ENCODE data around the gene IFNA4.
"Not testable (repeated sequence)": the region's sequence is repeated elsewhere in the genome, so short reads cannot be mapped to it uniquely, and the experiment has no call there.

GRCh38 chr9:21166560-21166959 is 20.8 kb downstream of the IFNA4 start, which contains the start of gene IFNA21:
- not testable (repeated sequence) for TF ChIP-seq CTCF (IDR thresholded peaks at IDR 0.05; ENCODE audit: low read depth, low read length, poor library complexity, severe bottlenecking); EZH2phosphoT487 (IDR thresholded peaks at IDR 0.05; ENCODE audit: borderline replicate concordance, low read length)
